NCI-H1694 treated with DMSO at 0.1 percent for 48 hours (cell line): ENCODE data around the gene NAA60.
A peak's percentile ranks its signal among the peaks of the same experiment; 100 is the strongest.
"Not testable (repeated sequence)": the region's sequence is repeated elsewhere in the genome, so short reads cannot be mapped to it uniquely, and the experiment has no call there.

Experiments
- DNase-seq: peaks from one replicate; lab custom pipeline; 2025; lab: John Stamatoyannopoulos, UW

Gene NAA60

GRCh38 chr16:3484318-3485096, 41.0 kb downstream of the NAA60 start:
- no peak for DNase-seq

GRCh38 chr16:3485097-3485745, 41.7 kb downstream of the NAA60 start:
- no peak for DNase-seq

- DNase-seq = no peak
These were observed 42.5 kb downstream of the NAA60 start for GRCh38 chr16:3485821-3486505.

- no peak for DNase-seq
These were observed 43.2 kb downstream of the NAA60 start for GRCh38 chr16:3486506-3487215.

GRCh38 chr16:3487521-3488410, 44.3 kb downstream of the NAA60 start:
- no peak for DNase-seq

- no peak for DNase-seq
These were observed 45.3 kb downstream of the NAA60 start for GRCh38 chr16:3488801-3489200.

- no peak for DNase-seq
These were observed 47.6 kb downstream of the NAA60 start for GRCh38 chr16:3490911-3491629.

GRCh38 chr16:3492356-3492755, 48.9 kb downstream of the NAA60 start:
- DNase-seq = no peak

GRCh38 chr16:3494386-3494973, 51.0 kb downstream of the NAA60 start:
- DNase-seq = no peak

GRCh38 chr16:3495176-3495575, 51.7 kb downstream of the NAA60 start, which contains the start of gene C16orf90:
C16orf90 (minus strand) TSS chr16:3495489; CDS start chr16:3495421, 68 bp downstream.
- no peak for DNase-seq

- no peak for DNase-seq
These were observed 52.9 kb downstream of the NAA60 start for GRCh38 chr16:3496386-3496785.

- DNase-seq = no peak
These were observed 54.3 kb downstream of the NAA60 start for GRCh38 chr16:3497771-3498170.

GRCh38 chr16:3498988-3499387, 55.5 kb downstream of the NAA60 start:
- DNase-seq = no peak

- DNase-seq = not testable (repeated sequence)
These were observed 57.9 kb downstream of the NAA60 start for GRCh38 chr16:3501412-3501761.

GRCh38 chr16:3501783-3502400, 58.4 kb downstream of the NAA60 start:
- DNase-seq = peak; percentile 94

- no peak for DNase-seq
These were observed 60.0 kb downstream of the NAA60 start for GRCh38 chr16:3503523-3503922.

GRCh38 chr16:3508736-3509135, 65.3 kb downstream of the NAA60 start:
- no peak for DNase-seq

- DNase-seq = no peak
These were observed 66.0 kb downstream of the NAA60 start for GRCh38 chr16:3509470-3509928.

- no peak for DNase-seq
These were observed 66.9 kb downstream of the NAA60 start for GRCh38 chr16:3510416-3510815.
